ENCODE data around the gene TPO.

Gene TPO

GRCh38 chr2:1476617-1477195, 63.4 kb downstream of the TPO start:
- TF ChIP-seq CTCF (conservative IDR thresholded peaks at IDR 0.05; ENCODE audit: low read depth, low read length): no peak
- no peak overlapping the region for H3K4me3 ChIP-seq (ENCODE audit: low read length)
- no peak for DNase-seq (ENCODE audit: low read depth)

GRCh38 chr2:1477196-1478040, 64.2 kb downstream of the TPO start:
- no peak overlapping the region for H3K4me3 ChIP-seq (ENCODE audit: low read length)
- DNase-seq (ENCODE audit: low read depth): no peak
- TF ChIP-seq CTCF (conservative IDR thresholded peaks at IDR 0.05; ENCODE audit: low read depth, low read length): no peak

DNA sequence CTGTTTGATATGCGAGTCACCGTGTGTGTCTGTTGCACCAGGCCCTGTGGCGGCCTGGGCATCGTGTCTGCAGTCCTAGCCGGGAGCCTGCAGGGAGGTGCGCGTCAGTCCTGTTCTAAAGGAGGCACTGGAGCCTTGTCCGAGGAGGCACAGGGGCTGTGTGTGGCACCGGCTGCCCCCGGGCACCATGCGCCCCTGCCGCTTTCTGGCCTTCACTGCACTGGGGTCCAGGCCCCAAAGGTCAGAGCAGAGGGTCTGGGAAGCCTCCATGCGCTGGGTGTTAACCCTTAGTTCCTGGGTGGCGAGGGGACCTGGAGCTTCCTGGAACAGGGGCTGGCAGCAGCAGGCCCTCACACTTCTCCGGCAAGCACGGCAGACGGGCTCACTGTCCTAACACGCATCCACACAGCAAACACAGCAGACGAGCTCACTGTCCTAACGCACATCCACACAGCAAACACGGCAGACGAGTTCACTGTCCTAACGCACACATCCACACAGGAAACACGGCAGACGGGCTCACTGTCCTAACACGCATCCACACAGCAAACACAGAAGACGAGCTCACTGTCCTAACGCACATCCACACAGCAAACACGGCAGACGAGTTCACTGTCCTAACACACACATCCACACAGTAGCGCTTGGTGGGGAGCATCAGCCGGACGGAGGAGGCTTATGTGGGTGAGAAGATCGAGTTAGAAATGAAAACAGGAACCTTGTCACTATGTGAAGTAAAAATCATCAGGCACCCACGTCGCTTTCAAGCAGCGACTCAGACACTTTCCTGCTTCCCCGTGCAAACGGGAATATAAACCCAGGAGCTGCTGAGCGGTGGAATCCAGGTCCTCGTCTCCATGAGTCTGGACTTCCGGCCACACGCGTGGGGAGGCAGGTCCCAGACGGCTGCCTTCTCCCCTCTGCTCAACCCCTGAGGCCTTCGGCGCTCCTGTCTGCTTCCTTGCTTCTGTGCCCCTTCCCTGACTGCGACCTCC, 65.3 kb downstream of the TPO start:
- no peak for TF ChIP-seq CTCF (conservative IDR thresholded peaks at IDR 0.05; ENCODE audit: low read depth, low read length)
- DNase-seq (ENCODE audit: low read depth): no peak
- H3K4me3 ChIP-seq (ENCODE audit: low read length): no peak overlapping the region

- no peak overlapping the region for H3K4me3 ChIP-seq (ENCODE audit: low read length)
- DNase-seq (ENCODE audit: low read depth): no peak
- no peak for TF ChIP-seq CTCF (conservative IDR thresholded peaks at IDR 0.05; ENCODE audit: low read depth, low read length)
These were observed 66.1 kb downstream of the TPO start for GRCh38 chr2:1479346-1479745.

DNA sequence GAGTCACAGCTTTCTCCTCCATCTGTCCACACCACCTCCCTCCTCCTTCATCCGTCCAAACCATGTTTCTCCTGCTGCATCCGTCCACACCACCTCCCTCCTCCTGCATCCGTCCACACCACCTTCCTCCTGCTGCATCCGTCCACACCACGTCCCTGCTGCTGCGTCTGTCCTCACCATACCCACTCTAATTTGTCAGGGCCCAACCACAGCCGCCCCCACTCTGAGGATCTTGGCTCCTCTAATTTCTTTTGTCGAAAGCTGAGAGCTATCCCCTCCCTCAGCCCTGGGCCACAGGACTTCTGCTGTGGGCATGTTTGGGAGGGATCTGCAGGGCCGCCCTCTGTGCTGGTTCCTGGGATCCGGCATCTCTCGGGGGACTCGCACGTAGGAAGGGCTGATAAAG, 67.4 kb downstream of the TPO start:
- no peak overlapping the region for H3K4me3 ChIP-seq (ENCODE audit: low read length)
- TF ChIP-seq CTCF (conservative IDR thresholded peaks at IDR 0.05; ENCODE audit: low read depth, low read length): no peak
- DNase-seq (ENCODE audit: low read depth): no peak

DNA sequence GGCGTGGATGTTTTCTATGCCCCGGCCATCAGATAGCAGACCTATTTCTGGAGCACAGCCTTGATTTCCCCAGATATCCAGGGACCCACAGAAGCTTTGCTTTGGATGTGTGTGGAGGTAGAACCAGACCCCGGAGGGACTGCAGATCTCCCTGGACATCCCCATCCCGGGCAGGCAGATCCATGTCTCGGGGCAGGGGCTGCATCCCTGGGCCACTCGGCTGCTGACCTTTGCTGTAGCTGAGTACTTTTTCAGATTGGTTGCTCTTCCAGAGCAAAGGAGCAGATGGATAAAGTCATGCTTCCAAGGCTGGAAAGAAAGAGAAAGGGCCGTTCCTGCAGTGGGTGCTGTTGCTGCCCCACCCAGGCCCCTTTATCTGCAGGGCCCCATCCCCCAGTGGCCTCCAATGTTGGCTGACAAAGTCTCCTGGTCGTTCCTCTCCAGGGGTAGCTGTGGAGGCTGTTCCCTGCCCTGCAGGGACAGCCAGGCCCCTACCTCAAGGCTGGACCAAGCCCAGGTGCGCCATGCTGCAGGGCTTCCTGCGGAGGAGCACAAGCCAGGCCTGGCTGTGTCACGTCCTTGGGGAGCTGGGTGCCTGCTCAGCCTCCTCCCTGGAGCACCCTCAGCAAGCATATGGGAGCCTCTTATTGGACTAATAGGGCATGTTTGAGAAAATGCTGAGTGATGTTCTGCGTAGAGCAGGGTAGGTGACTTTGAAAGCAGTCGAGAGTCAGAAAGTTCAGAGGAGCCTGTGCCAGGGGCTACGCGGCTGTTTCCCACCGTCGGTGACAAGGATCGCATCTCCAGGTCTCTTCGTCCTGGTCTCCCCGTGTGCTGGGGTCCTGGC, 68.4 kb downstream of the TPO start:
- H3K4me3 ChIP-seq (ENCODE audit: low read length): no peak overlapping the region
- no peak for TF ChIP-seq CTCF (conservative IDR thresholded peaks at IDR 0.05; ENCODE audit: low read depth, low read length)
- no peak for DNase-seq (ENCODE audit: low read depth)
